Rectal smooth muscle tissue (tissue), 1 donor: ENCODE measurements around the gene PDE6C.

ENCODE experiments used
- H3K27ac ChIP-seq: one replicate; pipeline ENCODE4 v1.7.0; 2013; ENCODE audit warnings: low read depth, low read length, inconsistent platforms
- H3K27me3 ChIP-seq: one replicate; pipeline ENCODE4 v1.7.0; 2013; ENCODE audit warnings: low read length; ENCODE audit not compliant: control insufficient read depth, insufficient read depth
- H3K36me3 ChIP-seq: one replicate; pipeline ENCODE4 v1.7.0; 2013; ENCODE audit warnings: low read length; ENCODE audit not compliant: control insufficient read depth, insufficient read depth
- H3K4me1 ChIP-seq: one replicate; pipeline ENCODE4 v1.7.0; 2013; ENCODE audit warnings: low read length; ENCODE audit not compliant: control insufficient read depth, insufficient read depth
- H3K4me3 ChIP-seq: one replicate; pipeline ENCODE4 v1.7.0; 2013; ENCODE audit warnings: low read length
- H3K9ac ChIP-seq: one replicate; pipeline ENCODE4 v1.7.0; 2013; ENCODE audit warnings: low read length

PDE6C gene

GRCh38 chr10:93598157-93598556 lies 14.2 kb upstream of the PDE6C start:
- H3K36me3 ChIP-seq: no peaks in the 10 kb centered on the region
- no peak overlapping the region for H3K27ac ChIP-seq
- no peak overlapping the region for H3K9ac ChIP-seq
- H3K27me3 ChIP-seq: peaks cover 8% of the 10 kb centered on the region
- no peak overlapping the region for H3K4me3 ChIP-seq
- H3K4me1 ChIP-seq: no peaks in the 10 kb centered on the region

DNA sequence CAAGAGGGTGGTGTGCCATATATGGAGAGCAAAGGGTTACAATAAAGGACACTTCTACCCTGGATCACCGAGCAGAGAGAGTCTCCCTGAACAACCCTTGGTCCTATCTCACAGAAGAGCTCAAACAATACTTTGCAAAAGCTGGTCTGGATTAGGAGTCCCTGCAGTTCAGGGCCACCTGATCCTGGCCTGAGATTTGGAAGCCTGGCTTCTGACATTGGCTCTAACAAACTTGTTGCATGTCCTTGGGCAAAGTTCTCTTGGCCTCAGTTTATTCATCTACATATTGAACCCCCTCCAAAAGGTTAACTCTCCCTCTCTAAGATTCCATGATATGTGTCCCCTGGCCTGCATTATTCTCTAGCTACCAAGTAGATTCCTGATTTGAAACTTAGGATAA lies 13.0 kb upstream of the PDE6C start:
- no peak overlapping the region for H3K9ac ChIP-seq
- no peaks in the 10 kb centered on the region for H3K36me3 ChIP-seq
- no peak overlapping the region for H3K4me3 ChIP-seq
- peaks cover 8% of the 10 kb centered on the region for H3K27me3 ChIP-seq
- no peak overlapping the region for H3K27ac ChIP-seq
- no peaks in the 10 kb centered on the region for H3K4me1 ChIP-seq

- H3K9ac ChIP-seq: no peak overlapping the region
- H3K4me1 ChIP-seq: no peaks in the 10 kb centered on the region
- H3K36me3 ChIP-seq: no peaks in the 10 kb centered on the region
- no peak overlapping the region for H3K4me3 ChIP-seq
- H3K27ac ChIP-seq: no peak overlapping the region
- peaks cover 8% of the 10 kb centered on the region for H3K27me3 ChIP-seq
These were observed 12.6 kb upstream of the PDE6C start for GRCh38 chr10:93599778-93600177.

DNA sequence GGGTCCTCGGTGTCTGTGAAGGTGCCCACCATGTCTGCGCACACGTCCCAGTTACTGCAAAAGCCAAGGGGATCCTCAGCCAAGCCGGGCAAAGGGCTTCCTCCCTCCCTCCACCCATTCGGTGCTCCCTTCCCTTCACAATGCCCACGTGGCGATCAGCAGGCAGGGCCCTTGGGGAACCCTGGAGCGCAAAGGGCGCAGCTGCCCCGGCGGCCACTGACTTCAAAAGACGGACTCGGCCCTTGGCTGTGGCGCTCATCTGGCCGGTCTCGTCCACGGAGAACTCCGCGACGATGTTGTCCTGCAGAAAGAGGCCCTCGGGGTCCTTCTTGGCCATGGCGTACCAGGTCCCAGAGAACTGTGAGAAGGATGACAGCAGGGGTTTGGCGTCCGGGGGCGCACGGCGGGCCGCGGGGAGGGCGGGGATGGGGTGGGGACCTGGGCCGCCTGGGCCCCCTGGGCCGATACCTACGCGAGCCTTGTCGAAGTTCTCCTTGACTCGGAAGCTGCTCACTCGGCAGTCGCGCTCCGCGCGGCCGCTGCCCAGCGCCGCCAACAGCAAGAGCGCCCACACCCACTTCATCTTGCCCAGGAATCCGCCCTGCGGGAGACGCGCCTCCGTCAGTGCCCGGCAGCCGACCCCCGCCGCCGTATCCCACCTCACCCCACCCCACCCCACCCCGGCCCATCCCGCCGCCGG lies 11.7 kb upstream of the PDE6C start:
- Histone ChIP-seq H3K27me3 (peaks cover 8% of the 10 kb centered on the region), H3K4me1 (no peaks in the 10 kb centered on the region), H3K36me3 (no peaks in the 10 kb centered on the region), H3K27ac (no peak overlapping the region), H3K9ac (no peak overlapping the region), H3K4me3 (peak overlapping the region; percentile 18)

DNA sequence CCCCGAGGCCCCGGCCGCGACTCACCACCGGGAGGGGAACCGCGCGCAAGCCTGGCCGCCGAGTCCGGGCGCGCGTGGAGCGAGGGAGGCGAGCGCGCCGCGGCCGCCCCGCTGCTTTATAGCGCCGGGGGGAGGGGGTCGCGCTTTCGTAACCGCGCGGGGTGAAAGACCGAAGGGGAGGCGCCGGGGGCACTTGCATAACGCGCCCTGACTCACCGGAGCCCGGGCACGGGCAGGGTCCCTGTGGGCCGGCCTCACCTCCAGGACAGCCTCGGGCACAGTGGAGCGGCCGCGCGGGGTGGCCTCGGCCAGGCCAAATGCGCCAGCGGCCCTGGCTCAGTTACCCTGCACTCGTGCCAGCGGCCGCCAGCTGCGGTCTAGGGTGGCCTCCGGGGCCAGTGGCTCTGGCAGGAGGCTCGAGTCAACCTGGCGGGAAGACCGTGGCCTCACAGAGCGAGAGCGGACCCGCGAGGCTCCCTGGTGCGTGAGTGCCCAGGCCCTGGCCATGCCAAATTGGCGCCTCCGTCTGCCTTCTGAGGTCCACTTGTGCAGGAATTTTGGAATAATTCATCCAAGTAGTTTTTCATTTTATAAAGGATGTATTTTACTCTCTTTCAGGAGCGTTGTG lies 11.1 kb upstream of the PDE6C start, which contains the start of gene RBP4:
Gene RBP4, minus strand, starts transcription at position 90 of the 628 bp plus-strand sequence. CDS start 207 bp downstream, outside the sequence.
- Histone ChIP-seq H3K36me3 (no peaks in the 10 kb centered on the region), H3K27ac (no peak within 1 kb of the TSS), H3K4me1 (no peaks in the 10 kb centered on the region), H3K27me3 (peaks cover 8% of the 10 kb centered on the region), H3K9ac (no peak within 1 kb of the TSS), H3K4me3 (peak within 1 kb of the TSS; percentile 31)

- Histone ChIP-seq H3K9ac (no peak overlapping the region), H3K4me3 (no peak overlapping the region)
These were observed 10.6 kb upstream of the PDE6C start for GRCh38 chr10:93601774-93602162.

DNA sequence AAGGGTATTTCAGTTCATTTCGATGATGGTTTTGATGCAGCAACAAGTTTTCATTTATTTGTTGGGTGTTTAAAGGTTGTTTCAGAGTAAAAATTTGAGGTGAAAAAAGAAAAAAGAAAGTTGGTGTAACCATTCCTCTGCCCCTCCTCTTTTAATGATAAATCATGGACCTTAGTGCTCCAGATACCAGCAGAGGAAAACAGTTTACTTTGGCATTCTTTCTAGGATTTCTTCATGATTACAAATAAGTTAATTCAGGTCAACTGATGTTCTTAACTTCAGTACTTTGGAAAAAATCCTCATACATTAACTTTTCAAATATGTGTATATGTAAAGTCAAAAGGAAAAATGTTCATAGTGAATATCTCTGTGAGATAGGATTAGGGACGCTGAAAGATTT lies 9.3 kb upstream of the PDE6C start:
- H3K27me3 ChIP-seq: peaks cover 8% of the 10 kb centered on the region
- H3K9ac ChIP-seq: no peak overlapping the region
- no peak overlapping the region for H3K27ac ChIP-seq
- H3K4me3 ChIP-seq: no peak overlapping the region
- no peaks in the 10 kb centered on the region for H3K36me3 ChIP-seq
- no peaks in the 10 kb centered on the region for H3K4me1 ChIP-seq

More at GRCh38 chr10:93601774-93602162, 10.6 kb upstream of the PDE6C start:
- H3K27ac ChIP-seq: no peak overlapping the region
- no peaks in the 10 kb centered on the region for H3K4me1 ChIP-seq
- H3K27me3 ChIP-seq: peaks cover 8% of the 10 kb centered on the region
- H3K36me3 ChIP-seq: no peaks in the 10 kb centered on the region

GRCh38 chr10:93604146-93604545 lies 8.2 kb upstream of the PDE6C start:
- peaks cover 8% of the 10 kb centered on the region for H3K27me3 ChIP-seq
- no peak overlapping the region for H3K4me3 ChIP-seq
- H3K4me1 ChIP-seq: no peaks in the 10 kb centered on the region
- H3K27ac ChIP-seq: no peak overlapping the region
- no peaks in the 10 kb centered on the region for H3K36me3 ChIP-seq
- no peak overlapping the region for H3K9ac ChIP-seq

- Histone ChIP-seq H3K36me3 (no peaks in the 10 kb centered on the region), H3K4me3 (no peak overlapping the region), H3K27ac (no peak overlapping the region), H3K9ac (no peak overlapping the region), H3K4me1 (no peaks in the 10 kb centered on the region), H3K27me3 (no peaks in the 10 kb centered on the region)
These were observed 3.9 kb upstream of the PDE6C start for GRCh38 chr10:93608421-93608820.

DNA sequence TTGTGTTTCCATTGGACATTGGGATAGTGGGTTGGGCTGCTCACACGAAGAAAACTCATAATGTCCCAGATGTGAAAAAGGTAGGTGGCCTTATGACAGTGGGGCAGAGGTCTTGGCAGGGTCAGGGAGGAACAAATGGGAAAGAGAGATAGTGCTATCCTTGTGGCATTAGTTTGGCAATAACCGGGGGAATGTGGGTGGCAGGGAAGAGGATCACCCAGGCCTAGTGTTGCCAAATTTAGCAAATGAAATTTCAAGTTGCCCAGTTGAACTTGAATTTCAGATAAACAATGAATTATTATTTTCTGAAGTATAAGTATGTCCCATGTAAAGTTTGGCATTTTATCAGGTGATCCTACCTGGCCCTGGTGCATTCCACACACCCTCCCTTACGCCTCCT lies 789 bp downstream of the PDE6C start:
- H3K4me3 ChIP-seq: no peak overlapping the region
- no peaks in the 10 kb centered on the region for H3K36me3 ChIP-seq
- H3K27me3 ChIP-seq: no peaks in the 10 kb centered on the region
- H3K4me1 ChIP-seq: no peaks in the 10 kb centered on the region
- H3K27ac ChIP-seq: no peak overlapping the region
- H3K9ac ChIP-seq: no peak overlapping the region

- Histone ChIP-seq H3K27me3 (no peaks in the 10 kb centered on the region), H3K4me1 (no peaks in the 10 kb centered on the region), H3K9ac (no peak overlapping the region), H3K36me3 (no peaks in the 10 kb centered on the region), H3K27ac (no peak overlapping the region), H3K4me3 (no peak overlapping the region)
These were observed 1.9 kb downstream of the PDE6C start for GRCh38 chr10:93614101-93614825.

DNA sequence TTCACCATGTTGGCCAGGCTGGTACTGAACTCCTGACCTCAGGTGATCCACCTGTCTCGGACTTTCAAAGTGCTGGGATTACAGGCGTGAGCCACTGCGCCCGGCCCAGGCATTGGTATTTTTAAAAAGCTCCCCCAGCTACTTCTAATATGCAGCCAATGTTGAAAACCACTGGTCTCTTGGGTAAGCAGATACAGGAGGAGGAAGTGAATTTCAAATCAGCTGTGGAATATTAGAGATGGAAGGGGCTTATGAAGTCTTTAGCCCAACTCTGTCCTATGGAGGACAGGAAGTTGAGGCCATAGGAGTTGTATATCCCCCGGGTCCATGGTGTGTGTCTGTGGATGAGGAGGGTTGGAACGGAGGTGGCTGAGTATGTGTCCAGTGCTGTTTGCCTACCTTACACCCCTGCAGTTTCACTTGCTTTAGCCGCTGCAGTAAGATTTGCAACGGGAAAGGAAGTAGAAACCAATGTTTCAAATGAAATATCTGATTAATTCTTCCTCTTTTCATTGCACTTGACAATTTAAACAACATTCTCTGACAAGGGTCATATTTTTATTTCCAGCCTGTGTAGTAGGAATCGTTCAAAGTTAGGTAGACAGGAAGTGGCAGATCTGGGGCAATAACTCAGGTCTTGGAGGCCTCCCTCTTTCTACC lies 3.4 kb downstream of the PDE6C start:
- Histone ChIP-seq H3K27ac (no peak overlapping the region), H3K4me1 (no peaks in the 10 kb centered on the region), H3K27me3 (no peaks in the 10 kb centered on the region), H3K9ac (no peak overlapping the region), H3K36me3 (no peaks in the 10 kb centered on the region), H3K4me3 (no peak overlapping the region)
